NCI-H1694 treated with DMSO at 0.1 percent for 48 hours (cell line): Measurements from ENCODE around the gene ADNP2.
"Not testable (repeated sequence)": the region's sequence is repeated elsewhere in the genome, so short reads cannot be mapped to it uniquely, and the experiment has no call there.

Source experiments
- DNase-seq: peaks from one replicate; lab custom pipeline; 2025; lab: John Stamatoyannopoulos, UW

The ADNP2 gene

GRCh38 chr18:80147418-80148325, 38.6 kb downstream of the ADNP2 start:
- DNase-seq: peak; percentile 21

GRCh38 chr18:80148326-80149199, 39.5 kb downstream of the ADNP2 start:
- DNase-seq: no peak

- DNase-seq: no peak
These were observed 40.6 kb downstream of the ADNP2 start for GRCh38 chr18:80149667-80150066.

- peak; percentile 20 for DNase-seq
These were observed 45.2 kb downstream of the ADNP2 start for GRCh38 chr18:80154293-80154692.

GRCh38 chr18:80157708-80158343, 48.8 kb downstream of the ADNP2 start:
- peak; percentile 34 for DNase-seq

- no peak for DNase-seq
These were observed 49.3 kb downstream of the ADNP2 start for GRCh38 chr18:80158365-80158764.

- no peak for DNase-seq
These were observed 50.9 kb downstream of the ADNP2 start for GRCh38 chr18:80159713-80160636.

GRCh38 chr18:80161781-80162417, 52.8 kb downstream of the ADNP2 start:
- DNase-seq: no peak

- DNase-seq: no peak
These were observed 54.1 kb downstream of the ADNP2 start for GRCh38 chr18:80163183-80163582.

- not testable (repeated sequence) for DNase-seq
These were observed 55.8 kb downstream of the ADNP2 start for GRCh38 chr18:80164727-80165355.

GRCh38 chr18:80166240-80166639, 57.2 kb downstream of the ADNP2 start:
- no peak for DNase-seq

GRCh38 chr18:80166725-80167124, 57.7 kb downstream of the ADNP2 start:
- DNase-seq: no peak

- DNase-seq: no peak
These were observed 58.3 kb downstream of the ADNP2 start for GRCh38 chr18:80167331-80167730.

GRCh38 chr18:80167931-80168330, 58.9 kb downstream of the ADNP2 start:
- DNase-seq: no peak

- DNase-seq: no peak
These were observed 59.3 kb downstream of the ADNP2 start for GRCh38 chr18:80168346-80168745.

- DNase-seq: no peak
These were observed 59.9 kb downstream of the ADNP2 start for GRCh38 chr18:80168982-80169381.

- no peak for DNase-seq
These were observed 60.5 kb downstream of the ADNP2 start for GRCh38 chr18:80169607-80170006.

GRCh38 chr18:80170395-80171053, 61.5 kb downstream of the ADNP2 start:
- no peak for DNase-seq

- DNase-seq: no peak
These were observed 62.2 kb downstream of the ADNP2 start for GRCh38 chr18:80171054-80171872.
